GM12801 (cell line): Measurements from ENCODE around the gene ZBTB40.

Source experiments
- TF ChIP-seq, protein P1 (sequence below): IDR thresholded peaks from one replicate; pipeline ENCODE4 v1.5.1; 2011; ENCODE audit warnings: control low read depth; ENCODE audit not compliant: insufficient read length; ENCODE audit errors: extremely low read depth

Gene ZBTB40

DNA sequence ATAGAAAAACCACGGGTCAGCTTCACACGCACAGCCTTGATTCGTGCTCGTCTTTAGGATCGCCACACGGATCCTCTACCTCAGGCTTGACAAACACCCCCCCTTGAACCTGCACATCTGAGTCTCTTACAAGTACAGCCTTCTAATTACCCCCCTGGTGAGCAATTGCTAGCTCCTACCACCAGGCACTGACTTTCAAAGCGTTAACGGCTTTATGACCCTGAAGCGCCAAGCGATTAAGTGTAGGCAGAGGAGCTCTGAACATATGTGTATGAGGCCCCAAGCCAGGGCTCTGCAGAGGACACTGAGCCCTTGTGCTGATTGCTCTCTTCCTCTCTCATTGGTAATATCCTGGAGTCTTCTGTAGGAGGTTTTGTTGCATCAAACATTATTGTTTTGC, 55.9 kb downstream of the ZBTB40 start:
- TF ChIP-seq, protein P1, sequence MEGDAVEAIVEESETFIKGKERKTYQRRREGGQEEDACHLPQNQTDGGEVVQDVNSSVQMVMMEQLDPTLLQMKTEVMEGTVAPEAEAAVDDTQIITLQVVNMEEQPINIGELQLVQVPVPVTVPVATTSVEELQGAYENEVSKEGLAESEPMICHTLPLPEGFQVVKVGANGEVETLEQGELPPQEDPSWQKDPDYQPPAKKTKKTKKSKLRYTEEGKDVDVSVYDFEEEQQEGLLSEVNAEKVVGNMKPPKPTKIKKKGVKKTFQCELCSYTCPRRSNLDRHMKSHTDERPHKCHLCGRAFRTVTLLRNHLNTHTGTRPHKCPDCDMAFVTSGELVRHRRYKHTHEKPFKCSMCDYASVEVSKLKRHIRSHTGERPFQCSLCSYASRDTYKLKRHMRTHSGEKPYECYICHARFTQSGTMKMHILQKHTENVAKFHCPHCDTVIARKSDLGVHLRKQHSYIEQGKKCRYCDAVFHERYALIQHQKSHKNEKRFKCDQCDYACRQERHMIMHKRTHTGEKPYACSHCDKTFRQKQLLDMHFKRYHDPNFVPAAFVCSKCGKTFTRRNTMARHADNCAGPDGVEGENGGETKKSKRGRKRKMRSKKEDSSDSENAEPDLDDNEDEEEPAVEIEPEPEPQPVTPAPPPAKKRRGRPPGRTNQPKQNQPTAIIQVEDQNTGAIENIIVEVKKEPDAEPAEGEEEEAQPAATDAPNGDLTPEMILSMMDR, result no peak

- TF ChIP-seq, protein P1, result no peak
Measured at GRCh38 chr1:22508329-22508728, 56.7 kb downstream of the ZBTB40 start.

DNA sequence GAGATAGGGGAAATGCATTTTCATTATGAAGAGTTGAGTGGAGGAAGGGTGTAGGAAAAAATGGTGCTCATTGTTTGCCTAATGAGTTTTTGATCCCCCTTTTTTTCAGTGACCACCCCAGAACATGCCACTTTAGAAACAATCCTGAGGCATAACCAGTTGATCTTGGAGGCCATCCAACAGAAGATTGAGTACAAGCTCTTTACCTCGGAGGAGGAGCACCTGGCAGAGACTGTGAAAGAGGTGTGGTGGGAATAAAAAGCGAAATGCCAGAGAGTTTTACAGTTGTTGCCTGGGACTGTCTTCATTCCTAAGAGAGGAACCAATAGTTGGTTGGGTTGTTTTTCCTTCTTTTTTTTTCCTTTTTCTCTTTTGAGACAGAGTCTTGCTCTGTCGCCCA, 57.3 kb downstream of the ZBTB40 start:
- TF ChIP-seq, protein P1, result no peak

GRCh38 chr1:22509815-22510214, 58.2 kb downstream of the ZBTB40 start:
- TF ChIP-seq, protein P1, result no peak

DNA sequence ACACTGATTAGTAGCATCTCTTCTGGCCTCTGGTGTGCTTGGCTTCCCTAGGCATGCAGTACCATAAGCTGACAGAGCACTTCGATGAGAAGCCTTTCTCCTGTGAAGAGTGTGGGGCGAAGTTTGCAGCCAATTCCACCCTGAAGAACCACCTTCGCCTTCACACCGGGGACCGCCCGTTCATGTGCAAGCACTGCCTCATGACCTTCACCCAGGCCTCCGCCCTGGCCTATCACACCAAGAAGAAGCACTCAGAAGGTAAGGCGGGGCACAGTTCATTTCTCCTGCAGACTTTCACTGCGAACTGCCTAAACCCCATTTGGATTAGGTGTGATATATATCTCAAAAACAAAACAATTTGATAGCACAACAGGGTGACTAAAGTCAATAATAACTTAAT, 61.2 kb downstream of the ZBTB40 start:
- TF ChIP-seq, protein P1, result no peak

- TF ChIP-seq, protein P1, result no peak
Measured at GRCh38 chr1:22516906-22517571, 65.4 kb downstream of the ZBTB40 start.

DNA sequence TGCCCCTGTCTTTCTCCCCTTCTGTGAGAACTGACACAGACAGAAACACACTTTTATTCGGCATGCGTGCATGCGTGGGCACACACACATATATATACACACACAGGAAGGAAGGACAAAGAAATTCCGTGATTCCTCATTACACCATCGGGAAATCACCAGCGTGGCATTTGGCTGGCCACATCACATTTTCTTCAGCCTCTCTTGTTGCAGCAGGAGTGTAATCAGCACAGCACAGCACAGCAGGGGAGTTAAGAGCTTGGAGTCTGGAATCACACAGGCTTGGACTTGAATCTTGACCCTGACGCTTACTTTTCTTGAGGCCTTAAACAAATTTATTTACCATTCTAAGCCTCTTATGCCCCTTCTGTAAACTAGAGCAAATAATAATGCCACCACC, 66.3 kb downstream of the ZBTB40 start:
- TF ChIP-seq, protein P1, result no peak
